HL-60 (cell line): Measurements from ENCODE around the gene RPRD1B.

Experiments used
- DNase-seq, 2 experiments: peaks; one replicate each; pipeline ENCODE4 v3.0.0-alpha.2; 2010 to 2020; ENCODE audit warnings: low read depth in 1 of 2, low spot score in 1 of 2
- H3K27ac ChIP-seq: fragments of 250-450 bp; sonication (Bioruptor Pico); replicated peaks from 2 replicates; pipeline ENCODE4 v1.5.1; 2020; ENCODE audit warnings: mild to moderate bottlenecking, moderate library complexity
- H3K27me3 ChIP-seq: fragments of 250-450 bp; sonication (Bioruptor Pico); 2 replicates; pipeline ENCODE4 v1.5.1; 2021; ENCODE audit warnings: mild to moderate bottlenecking, moderate library complexity; ENCODE audit not compliant: insufficient read depth, poor library complexity, severe bottlenecking
- H3K4me3 ChIP-seq: replicated peaks from 2 replicates; pipeline ENCODE4 v1.5.1; 2011; ENCODE audit warnings: mild to moderate bottlenecking, control low read depth, low read length; ENCODE audit not compliant: insufficient read depth
- GABPA ChIP-seq: IDR thresholded peaks from 2 replicates; pipeline ENCODE4 v1.6.1; 2012; ENCODE audit warnings: low read depth
- POLR2AphosphoS5 ChIP-seq: IDR thresholded peaks from 2 replicates; pipeline ENCODE4 v1.6.1; 2012; ENCODE audit warnings: low read depth
- REST ChIP-seq: IDR thresholded peaks from 2 replicates; pipeline ENCODE4 v1.6.1; 2012; ENCODE audit warnings: low read depth; ENCODE audit not compliant: insufficient replicate concordance
- SPI1 ChIP-seq: IDR thresholded peaks from 2 replicates; pipeline ENCODE4 v1.6.1; 2012; ENCODE audit warnings: low read depth, mild to moderate bottlenecking, borderline replicate concordance
- TF ChIP-seq, protein P1 (sequence below): IDR thresholded peaks from one replicate; pipeline ENCODE4 v1.5.1; 2011; ENCODE audit warnings: low read length, control low read depth, inconsistent platforms; ENCODE audit not compliant: insufficient read depth

Gene RPRD1B

DNA sequence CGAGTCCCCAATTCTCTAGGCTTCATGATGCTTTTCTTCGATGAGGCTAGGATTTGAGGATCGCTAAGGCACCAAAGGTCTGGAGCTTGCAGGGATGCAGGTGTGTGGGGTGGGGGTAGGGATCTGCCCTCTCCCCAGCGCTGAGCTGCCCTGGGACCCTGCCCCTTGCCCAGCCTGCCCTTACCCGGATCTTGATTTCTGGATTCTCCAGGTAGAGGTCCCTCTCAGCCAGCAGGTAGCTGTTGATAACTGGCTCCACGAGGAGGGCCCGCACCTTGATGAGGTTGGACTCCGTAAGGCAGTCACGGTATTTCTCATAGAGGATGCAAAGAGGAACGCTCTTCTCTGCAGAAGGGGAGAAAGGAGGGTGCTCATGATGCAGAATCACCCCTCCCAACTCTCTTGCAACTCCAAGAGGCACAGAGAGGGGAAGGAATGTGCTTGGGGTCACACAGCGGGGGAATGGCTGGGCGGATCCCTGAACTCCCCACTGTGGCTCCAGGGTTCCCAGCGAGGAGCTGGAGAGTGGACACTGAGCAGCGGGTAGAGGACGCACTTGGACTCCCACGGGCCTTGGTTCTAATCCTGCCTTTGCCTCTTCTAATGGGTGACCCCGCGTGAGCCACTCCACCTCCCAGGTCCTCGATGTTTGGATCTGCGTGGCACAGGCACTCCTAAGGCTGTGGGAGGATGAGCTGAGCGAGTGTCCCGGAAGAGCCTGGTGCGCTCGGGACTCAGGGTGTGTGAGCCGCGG lies 98.8 kb downstream of the RPRD1B start:
- Histone ChIP-seq H3K27me3 (no peaks in the 10 kb centered on the region), H3K4me3 (no peak overlapping the region), H3K27ac (no peak overlapping the region)
- TF ChIP-seq POLR2AphosphoS5 = no peak
- TF ChIP-seq, protein P1, sequence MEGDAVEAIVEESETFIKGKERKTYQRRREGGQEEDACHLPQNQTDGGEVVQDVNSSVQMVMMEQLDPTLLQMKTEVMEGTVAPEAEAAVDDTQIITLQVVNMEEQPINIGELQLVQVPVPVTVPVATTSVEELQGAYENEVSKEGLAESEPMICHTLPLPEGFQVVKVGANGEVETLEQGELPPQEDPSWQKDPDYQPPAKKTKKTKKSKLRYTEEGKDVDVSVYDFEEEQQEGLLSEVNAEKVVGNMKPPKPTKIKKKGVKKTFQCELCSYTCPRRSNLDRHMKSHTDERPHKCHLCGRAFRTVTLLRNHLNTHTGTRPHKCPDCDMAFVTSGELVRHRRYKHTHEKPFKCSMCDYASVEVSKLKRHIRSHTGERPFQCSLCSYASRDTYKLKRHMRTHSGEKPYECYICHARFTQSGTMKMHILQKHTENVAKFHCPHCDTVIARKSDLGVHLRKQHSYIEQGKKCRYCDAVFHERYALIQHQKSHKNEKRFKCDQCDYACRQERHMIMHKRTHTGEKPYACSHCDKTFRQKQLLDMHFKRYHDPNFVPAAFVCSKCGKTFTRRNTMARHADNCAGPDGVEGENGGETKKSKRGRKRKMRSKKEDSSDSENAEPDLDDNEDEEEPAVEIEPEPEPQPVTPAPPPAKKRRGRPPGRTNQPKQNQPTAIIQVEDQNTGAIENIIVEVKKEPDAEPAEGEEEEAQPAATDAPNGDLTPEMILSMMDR = no peak
- no peak for TF ChIP-seq SPI1
- no peak for TF ChIP-seq REST
- no peak for TF ChIP-seq GABPA
- no peak for DNase-seq

GRCh38 chr20:38132910-38133501 lies 99.5 kb downstream of the RPRD1B start:
- H3K27ac ChIP-seq = no peak overlapping the region
- no peaks in the 10 kb centered on the region for H3K27me3 ChIP-seq
- no peak for DNase-seq
- no peak for TF ChIP-seq SPI1
- no peak for TF ChIP-seq GABPA
- TF ChIP-seq POLR2AphosphoS5 = no peak
- TF ChIP-seq, protein P1 = no peak
- TF ChIP-seq REST = no peak
- H3K4me3 ChIP-seq = no peak overlapping the region

- H3K27me3 ChIP-seq = no peaks in the 10 kb centered on the region
- H3K4me3 ChIP-seq = no peak overlapping the region
- TF ChIP-seq REST = no peak
- no peak for TF ChIP-seq GABPA
- TF ChIP-seq POLR2AphosphoS5 = no peak
- TF ChIP-seq, protein P1 = no peak
- TF ChIP-seq SPI1 = no peak
- no peak for DNase-seq
- H3K27ac ChIP-seq = no peak overlapping the region
Observed at GRCh38 chr20:38133680-38134426, 100.3 kb downstream of the RPRD1B start.
